Endothelial cell of hepatic sinusoid (primary cell): ENCODE results near the gene FHL2.

Experiments
- in situ Hi-C: cut with HindIII; loops from 2 replicates; pipeline ENCODE4 v1.10.0; 2017; ENCODE audit warnings: low sequenced_read_pairs

Gene FHL2

GRCh38 chr2:105397953-105398335, 907 bp downstream of the FHL2 start:
- in situ Hi-C loops: no loop called here

DNA sequence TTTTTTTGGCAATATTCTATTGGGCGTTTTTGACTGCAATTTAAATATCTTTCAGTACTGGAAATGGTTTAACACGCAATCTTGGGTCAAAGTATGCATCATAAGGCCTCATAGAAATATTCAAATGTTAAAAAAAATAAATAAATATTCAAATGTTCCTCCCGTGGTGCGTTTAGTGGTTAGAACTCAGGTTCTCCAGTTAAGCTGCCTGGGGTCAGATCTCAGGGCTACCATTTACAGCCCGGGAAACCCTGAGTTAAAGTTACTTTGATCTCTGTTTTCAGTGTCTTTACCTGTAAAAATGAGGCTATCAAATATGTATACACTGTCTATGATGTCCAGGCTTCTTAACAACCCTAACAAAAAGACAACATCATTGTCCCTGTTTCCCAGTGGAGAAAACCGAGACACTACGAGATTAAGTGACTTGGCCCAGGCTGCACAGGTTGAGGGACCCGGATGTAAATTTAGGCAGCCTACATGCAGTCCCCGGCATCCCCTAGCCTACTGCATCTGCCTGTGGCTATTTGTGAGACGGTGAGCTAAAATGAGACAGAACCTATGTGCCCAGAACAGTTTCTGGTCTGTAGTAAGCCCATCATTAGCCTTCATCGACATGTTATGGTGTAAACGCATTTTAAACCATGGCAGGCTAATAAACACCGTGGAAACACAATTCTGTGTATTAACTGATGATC, 1.7 kb downstream of the FHL2 start:
- in situ Hi-C loops: no loop called here

DNA sequence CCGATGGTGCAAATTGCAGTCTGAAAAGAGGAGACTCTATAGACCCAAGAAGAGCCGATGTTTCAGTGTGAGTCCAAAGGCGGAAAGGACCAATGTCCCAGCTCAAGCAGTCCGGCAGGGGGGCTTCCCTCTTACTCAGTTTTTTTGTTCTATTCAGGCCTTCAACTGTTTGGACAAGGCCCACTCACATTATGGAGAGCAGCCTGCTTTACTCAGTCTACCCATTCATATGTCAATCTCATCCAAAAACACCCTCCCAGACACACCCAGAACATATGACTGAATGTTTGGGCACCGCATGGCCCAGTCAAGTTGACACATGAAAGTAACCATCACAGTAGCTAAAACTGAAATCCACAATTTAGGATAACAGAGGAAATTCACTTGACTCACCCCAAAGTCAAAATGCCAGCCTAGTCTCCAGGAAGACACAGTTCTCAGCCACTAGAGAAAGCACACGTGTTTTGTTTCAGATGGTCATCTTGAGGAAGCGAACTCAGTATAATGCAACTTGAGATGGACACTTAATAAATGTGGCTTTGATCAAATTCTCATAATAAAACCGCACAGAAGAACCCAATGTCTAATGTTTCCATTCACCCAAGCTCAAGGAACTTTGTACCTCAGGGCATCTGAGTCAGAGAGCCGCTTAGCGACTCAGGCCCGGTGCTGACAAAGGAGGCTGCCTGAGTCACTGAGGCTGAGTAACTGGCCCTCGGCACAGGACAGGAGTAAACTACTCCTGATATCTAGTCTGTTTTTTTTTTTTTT, 2.4 kb downstream of the FHL2 start:
- in situ Hi-C loops: no loop called here

- in situ Hi-C loops: no loop called here
Observed at GRCh38 chr2:105395691-105396090, 3.2 kb downstream of the FHL2 start.

DNA sequence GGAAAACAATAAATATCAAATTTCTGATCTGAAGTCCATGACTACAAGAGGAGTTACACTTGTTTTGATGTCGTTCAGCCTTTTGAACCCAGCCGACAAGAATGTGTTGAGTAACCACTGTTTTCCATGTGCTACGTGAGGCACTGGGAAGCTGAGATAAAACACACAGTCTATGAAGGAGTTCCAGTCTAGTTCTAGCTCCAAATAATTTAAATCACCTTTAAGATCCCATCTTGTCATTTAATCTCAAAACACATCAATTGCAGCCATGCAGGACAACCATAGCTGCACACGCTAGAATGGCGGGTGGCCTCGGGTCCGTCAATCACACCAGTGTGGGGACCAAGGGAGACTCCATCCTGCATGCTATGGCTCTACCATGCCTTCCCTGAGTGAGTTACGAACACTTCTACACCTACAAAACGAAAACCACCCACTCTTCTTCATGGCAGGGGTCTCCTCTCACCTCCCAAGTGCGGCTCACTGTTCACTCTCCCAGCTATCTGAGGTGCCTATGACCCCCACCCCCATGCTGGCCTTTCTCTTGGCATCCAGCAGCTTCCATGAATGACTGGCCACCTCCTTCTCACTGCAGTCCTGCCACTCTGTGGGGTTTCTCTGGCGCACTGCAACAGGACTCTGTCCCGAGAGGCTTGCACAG, 3.8 kb downstream of the FHL2 start:
- in situ Hi-C loops: no loop called here

GRCh38 chr2:105393373-105394055, 5.3 kb downstream of the FHL2 start:
- in situ Hi-C loops: no loop called here

GRCh38 chr2:105391763-105392662, 6.8 kb downstream of the FHL2 start:
- in situ Hi-C loops: no loop called here

- in situ Hi-C loops: no loop called here
Observed at GRCh38 chr2:105391058-105391627, 7.7 kb downstream of the FHL2 start.

DNA sequence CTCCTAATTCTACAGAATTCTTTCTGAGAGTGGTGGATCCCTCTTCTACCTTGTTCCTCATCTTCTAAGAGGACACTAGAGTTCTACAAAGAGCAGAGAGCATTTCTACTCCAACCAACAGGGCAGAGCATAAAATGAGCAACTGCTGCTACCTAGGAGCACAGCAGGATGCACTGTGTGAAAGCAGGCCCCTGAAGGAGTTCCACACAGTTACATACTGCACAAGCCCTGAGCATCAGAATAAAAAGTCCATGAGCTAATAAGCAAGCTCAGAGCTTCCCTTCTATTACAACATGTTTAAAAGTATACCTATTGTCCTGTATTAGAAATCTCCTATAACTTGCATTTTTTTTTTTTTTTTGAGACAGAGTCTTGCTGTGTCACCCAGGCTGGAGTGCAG, 8.4 kb downstream of the FHL2 start:
- in situ Hi-C loops: no loop called here

- in situ Hi-C loops: no loop called here
Observed at GRCh38 chr2:105388971-105389381, 9.9 kb downstream of the FHL2 start.

DNA sequence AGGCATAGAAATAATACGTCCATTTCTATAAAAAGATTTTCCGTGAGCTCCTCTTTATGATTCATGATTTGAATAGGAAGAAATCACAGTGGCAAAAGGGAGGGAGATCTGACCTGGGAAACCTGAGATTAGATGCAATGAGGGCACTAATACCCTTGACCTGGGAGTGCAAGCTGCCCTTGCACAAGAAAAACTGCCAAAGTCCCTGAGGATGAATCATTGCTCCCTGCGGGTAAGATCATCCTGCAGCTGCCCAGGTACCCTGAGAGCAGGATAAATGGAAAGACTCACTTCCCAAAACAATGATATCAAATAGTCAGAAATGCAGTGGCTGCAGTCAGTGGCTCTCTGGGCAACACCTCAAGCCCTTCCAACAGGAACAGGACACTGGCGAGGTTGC, 11.6 kb downstream of the FHL2 start:
- in situ Hi-C loops: no loop called here

GRCh38 chr2:105385731-105386540, 12.9 kb downstream of the FHL2 start:
- in situ Hi-C loops: no loop called here

- in situ Hi-C loops: no loop called here
Observed at GRCh38 chr2:105384861-105385260, 14.0 kb downstream of the FHL2 start.

DNA sequence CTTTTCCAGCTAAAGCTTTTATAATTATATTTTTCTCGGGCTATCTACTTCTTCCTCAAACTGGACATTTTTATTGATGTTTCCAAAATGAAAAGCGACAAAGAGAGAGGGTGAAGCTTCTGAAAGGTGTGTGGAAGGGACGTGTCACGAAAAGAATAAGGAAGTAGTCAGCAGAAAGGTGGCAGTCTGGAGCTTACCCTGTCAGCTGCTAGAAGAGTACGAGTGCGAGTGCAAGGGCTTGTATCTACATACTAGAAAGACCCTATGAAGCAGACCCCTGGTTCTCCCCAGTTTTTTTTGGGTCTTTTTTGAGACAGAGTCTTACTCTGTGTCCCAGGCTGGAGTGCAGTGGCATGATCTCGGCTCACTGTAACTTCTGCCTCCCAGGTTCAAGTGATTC, 14.6 kb downstream of the FHL2 start:
- in situ Hi-C loops: no loop called here

DNA sequence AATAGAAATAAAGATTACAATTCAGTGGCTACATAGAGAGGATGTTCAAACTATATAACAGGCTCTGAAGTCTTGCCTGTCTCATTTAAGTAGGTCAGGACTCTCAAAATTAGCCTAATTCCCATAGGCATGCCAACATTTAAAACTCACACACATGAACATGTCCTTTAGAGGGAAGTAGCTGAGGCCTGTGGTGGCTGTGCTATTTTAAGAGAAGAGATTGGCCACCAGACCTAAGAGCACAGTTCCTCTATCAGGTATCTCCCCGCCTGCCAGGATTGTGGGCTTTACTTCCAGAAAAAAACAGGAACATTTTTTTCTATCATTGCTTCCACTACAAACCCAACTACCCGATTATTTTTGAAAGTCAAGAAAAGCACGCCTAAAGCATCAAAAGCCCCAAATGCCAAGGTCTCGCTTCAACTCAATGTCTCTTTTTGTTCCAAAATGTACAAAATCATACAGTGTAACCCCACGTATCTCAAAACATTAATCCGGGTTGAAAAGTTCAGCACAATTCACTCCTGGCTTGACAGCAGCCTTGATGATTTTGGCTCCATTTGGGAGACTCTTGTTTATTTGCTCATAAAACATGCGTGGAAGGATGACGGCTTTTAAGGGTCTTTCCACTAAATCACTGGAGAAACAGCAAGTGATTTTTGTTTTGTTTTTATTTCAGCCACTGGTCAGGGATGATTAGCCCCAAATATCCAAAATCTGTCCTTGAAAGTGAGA, 15.3 kb downstream of the FHL2 start:
- in situ Hi-C loops: no loop called here

- in situ Hi-C loops: no loop called here
Observed at GRCh38 chr2:105382177-105382576, 16.7 kb downstream of the FHL2 start.

DNA sequence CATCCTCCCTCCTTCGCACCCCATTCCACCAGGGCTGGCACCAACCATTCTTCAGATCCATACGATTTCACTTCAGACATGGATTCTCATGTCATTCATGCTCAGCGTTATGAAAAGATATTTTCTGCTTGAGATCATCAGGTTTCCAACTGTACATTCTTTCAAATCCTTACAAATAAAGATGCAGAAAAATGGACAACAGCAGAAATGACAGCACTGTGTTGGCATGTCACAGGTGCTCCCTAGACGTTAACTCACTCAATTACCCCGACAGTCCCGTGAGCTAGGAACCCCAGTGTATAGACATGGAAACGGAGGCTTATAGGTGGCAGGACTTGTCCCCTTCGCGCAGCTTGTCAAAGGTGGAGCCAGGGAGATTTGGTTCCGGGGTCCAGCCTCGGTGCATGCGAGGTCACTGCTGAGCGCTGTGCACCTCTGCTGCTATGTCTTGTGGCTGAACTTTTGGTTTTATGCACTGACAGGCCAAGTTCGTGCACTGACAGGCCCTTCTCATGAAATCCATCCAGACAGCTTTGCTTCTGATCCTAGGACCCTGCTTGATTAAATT, 17.7 kb downstream of the FHL2 start:
- in situ Hi-C loops: no loop called here

- in situ Hi-C loops: no loop called here
Observed at GRCh38 chr2:105380432-105381100, 18.3 kb downstream of the FHL2 start.
